HCT116 (cell line): ENCODE results near the gene HEXD. TPM values are rescaled to one million over a fixed set of nuclear protein-coding genes. Genes with fewer than 3 reads are reported as not detected.

Experiments
- ATAC-seq: fragments of 200-7000 bp; cut with Tn5 transposase; 2 replicates; pipeline ENCODE4 v1.9.1; 2020; ENCODE audit warnings: mild to moderate bottlenecking, moderate library complexity
- BruUV-seq: library from RNA; stranded (reverse); fragments of 400-500 nt; replicated peaks from 2 replicates; lab custom pipeline; 2021; lab: Mats Ljungman, UMichigan
- CTCF ChIA-PET: fragments of 300-600 bp; sonication (Branson Sonifier 250); formaldehyde crosslinking; loops from one replicate; lab custom pipeline; 2021; ENCODE audit warnings: antibody characterized with exemption; lab: Charles Lee
- POLR2A ChIA-PET: fragments of 300-600, 350-600 bp; sonication (Branson Sonifier 250); formaldehyde crosslinking; loops from one replicate; lab custom pipeline; 2021; ENCODE audit warnings: antibody characterized with exemption; lab: Charles Lee
- RAD21 ChIA-PET, 2 experiments: fragments of 300-600 bp; sonication (Branson Sonifier 250); formaldehyde crosslinking; loops; one replicate each; lab custom pipeline; 2023; ENCODE audit warnings: low total read pairs in 2 of 2; ENCODE audit not compliant: uncharacterized antibody in 2 of 2, unreplicated experiment in 2 of 2, low non-redundant PET in 1 of 2; lab: Charles Lee
- DNase-seq: peaks from one replicate; pipeline ENCODE4 v3.0.0-alpha.2; 2010; ENCODE audit warnings: low read depth, low spot score
- H2AFZ ChIP-seq: fragments of 200-600 bp; shearing (Covaris generic), sonication (generic); 2 replicates; pipeline ENCODE4 v1.6.1; 2017; ENCODE audit warnings: low read depth, mixed run types, mixed read lengths, antibody characterized with exemption, low read length; ENCODE audit not compliant: poor library complexity, severe bottlenecking
- H3K27ac ChIP-seq: 2 replicates; pipeline ENCODE4 v1.5.1; 2012; ENCODE audit warnings: low read depth, low read length
- H3K27me3 ChIP-seq: fragments of 200-600 bp; sonication (generic); 2 replicates; pipeline ENCODE4 v1.6.1; 2016; ENCODE audit warnings: mixed run types, low read length, mixed read lengths; ENCODE audit not compliant: insufficient read depth
- H3K36me3 ChIP-seq, 2 experiments: fragments of 200-500 bp in 1 of 2; fragments of 200-600 bp in 1 of 2; sonication (Bioruptor generic) in 1 of 2; sonication (generic) in 1 of 2; 2 replicates each; pipeline versions ENCODE4 v1.5.1 to v1.6.1; 2014 to 2016; ENCODE audit warnings: low read length in 2 of 2, inconsistent platforms in 1 of 2, mixed read lengths in 1 of 2, mixed run types in 1 of 2; ENCODE audit not compliant: insufficient read depth in 2 of 2, control insufficient read depth in 1 of 2
- H3K4me1 ChIP-seq, 2 experiments: fragments of 200-600 bp in 1 of 2; sonication (generic) in 1 of 2; 2 replicates each; pipeline versions ENCODE4 v1.5.1 to v1.6.1; 2012 to 2017; ENCODE audit warnings: low read length in 2 of 2, inconsistent platforms in 1 of 2, mild to moderate bottlenecking in 1 of 2, mixed read lengths in 1 of 2, mixed run types in 1 of 2, moderate library complexity in 1 of 2; ENCODE audit not compliant: insufficient read depth in 2 of 2, control insufficient read depth in 1 of 2
- H3K4me2 ChIP-seq: fragments of 200-600 bp; sonication (generic); 2 replicates; pipeline ENCODE4 v1.6.1; 2017; ENCODE audit warnings: mixed run types, low read length, mixed read lengths
- H3K4me3 ChIP-seq, 2 experiments: fragments of 200-600 bp in 1 of 2; sonication (generic) in 1 of 2; replicated peaks in 1 of 2; 2 replicates each; pipeline ENCODE4 v1.5.1; 2011 to 2016; ENCODE audit warnings: low read length in 2 of 2, control low read depth in 1 of 2, low read depth in 1 of 2, mild to moderate bottlenecking in 1 of 2, mixed read lengths in 1 of 2, mixed run types in 1 of 2
- H3K79me2 ChIP-seq: fragments of 200-600 bp; sonication (generic); 2 replicates; pipeline ENCODE4 v1.6.1; 2017; ENCODE audit warnings: mild to moderate bottlenecking, mixed run types, low read length, moderate library complexity, mixed read lengths; ENCODE audit not compliant: insufficient read depth
- H3K9ac ChIP-seq: fragments of 200-600 bp; sonication (generic); 2 replicates; pipeline ENCODE4 v1.6.1; 2016; ENCODE audit warnings: low read length, mixed read lengths
- H3K9me2 ChIP-seq: fragments of 200-600 bp; sonication (generic), shearing (Covaris generic); 2 replicates; pipeline ENCODE4 v1.6.1; 2017; ENCODE audit warnings: mixed run types, mild to moderate bottlenecking, moderate library complexity; ENCODE audit not compliant: insufficient read depth
- H3K9me3 ChIP-seq, 2 experiments: fragments of 200-500 bp in 1 of 2; fragments of 200-600 bp in 1 of 2; sonication (Bioruptor generic) in 1 of 2; sonication (generic) in 1 of 2; 2 replicates each; pipeline ENCODE4 v1.6.1; 2014 to 2017; ENCODE audit warnings: low read length in 2 of 2, mixed read lengths in 2 of 2, inconsistent platforms in 1 of 2, low read depth in 1 of 2, mild to moderate bottlenecking in 1 of 2, mixed run types in 1 of 2, moderate library complexity in 1 of 2; ENCODE audit not compliant: control insufficient read depth in 1 of 2, insufficient read depth in 1 of 2
- H4K20me1 ChIP-seq: fragments of 200-600 bp; sonication (generic), shearing (Covaris generic); 2 replicates; pipeline ENCODE4 v1.6.1; 2017; ENCODE audit warnings: mixed run types, mild to moderate bottlenecking, moderate library complexity; ENCODE audit not compliant: insufficient read depth
- CBX3 ChIP-seq: IDR thresholded peaks from 2 replicates; pipeline ENCODE4 v1.6.1; 2012; ENCODE audit warnings: low read depth
- CEBPB ChIP-seq: IDR thresholded peaks from 2 replicates; pipeline ENCODE4 v1.6.1; 2012; ENCODE audit warnings: low read depth
- EGR1 ChIP-seq: IDR thresholded peaks from 2 replicates; pipeline ENCODE4 v1.6.1; 2012; ENCODE audit warnings: low read depth
- ELF1 ChIP-seq: IDR thresholded peaks from 2 replicates; pipeline ENCODE4 v1.6.1; 2012; ENCODE audit warnings: low read depth, borderline replicate concordance
- EZH2 ChIP-seq: fragments of 200-600 bp; sonication (generic); IDR thresholded peaks from 2 replicates; pipeline ENCODE4 v1.6.1; 2017; ENCODE audit warnings: antibody characterized with exemption, mixed run types
- EZH2phosphoT487 ChIP-seq: fragments of 200-600 bp; IDR thresholded peaks from 2 replicates; pipeline ENCODE4 v1.6.1; 2018; ENCODE audit warnings: antibody characterized with exemption, borderline replicate concordance
- FOSL1 ChIP-seq: IDR thresholded peaks from 2 replicates; pipeline ENCODE4 v1.6.1; 2012; ENCODE audit warnings: low read depth
- JUND ChIP-seq: IDR thresholded peaks from 2 replicates; pipeline ENCODE4 v1.6.1; 2012
- POLR2A ChIP-seq: IDR thresholded peaks from 2 replicates; pipeline ENCODE4 v1.7.0; 2011; ENCODE audit warnings: borderline replicate concordance; ENCODE audit not compliant: insufficient read depth, insufficient read length; ENCODE audit errors: extremely low read depth
- RAD21 ChIP-seq: IDR thresholded peaks from 2 replicates; pipeline ENCODE4 v1.6.1; 2012; ENCODE audit warnings: low read depth, mild to moderate bottlenecking
- SIN3A ChIP-seq: IDR thresholded peaks from 2 replicates; pipeline ENCODE4 v1.6.1; 2012; ENCODE audit warnings: low read depth
- SP1 ChIP-seq: IDR thresholded peaks from 2 replicates; pipeline ENCODE4 v1.6.1; 2012; ENCODE audit warnings: low read depth
- SRF ChIP-seq: IDR thresholded peaks from 2 replicates; pipeline ENCODE4 v1.6.1; 2012; ENCODE audit warnings: low read depth
- TCF7L2 ChIP-seq: IDR thresholded peaks from 2 replicates; pipeline ENCODE4 v1.7.0; 2011; ENCODE audit warnings: borderline replicate concordance, inconsistent platforms; ENCODE audit not compliant: insufficient read depth, insufficient read length; ENCODE audit errors: extremely low read depth
- YY1 ChIP-seq: IDR thresholded peaks from 2 replicates; pipeline ENCODE4 v1.6.1; 2011; ENCODE audit warnings: low read length, low read depth, moderate library complexity, mild to moderate bottlenecking; ENCODE audit not compliant: insufficient replicate concordance; ENCODE audit errors: extremely low read depth
- ZFX ChIP-seq: fragments of 450-650 bp; IDR thresholded peaks from 2 replicates; pipeline ENCODE4 v1.6.1; 2017
- ZNF274 ChIP-seq: fragments of 200-500 bp; sonication (Bioruptor generic); IDR thresholded peaks from 2 replicates; pipeline ENCODE4 v1.6.1; 2014; ENCODE audit warnings: mild to moderate bottlenecking, low read depth, low read length, inconsistent platforms
- intact Hi-C: fragments of 100-400 bp; cut with micrococcal nuclease; formaldehyde crosslinking; loops from 2 replicates; pipeline ENCODE4 v1.10.0; 2022
- total RNA-seq: library from RNA; stranded (reverse); gene quantifications from one replicate; pipeline ENCODE4 v1.2.1, GENCODE V29; 2021; ENCODE audit not compliant: unreplicated experiment
- TF ChIP-seq, protein P1 (sequence below): IDR thresholded peaks from 2 replicates; pipeline ENCODE4 v1.6.1; 2011; ENCODE audit warnings: mild to moderate bottlenecking, low read length, moderate library complexity; ENCODE audit not compliant: insufficient replicate concordance; ENCODE audit errors: extremely low read depth
- TF ChIP-seq, protein P2 (sequence below): IDR thresholded peaks from 2 replicates; pipeline ENCODE4 v1.6.1; 2012

Gene HEXD
- total RNA-seq, 1 experiment from 2014 or later = 45.2 TPM

DNA sequence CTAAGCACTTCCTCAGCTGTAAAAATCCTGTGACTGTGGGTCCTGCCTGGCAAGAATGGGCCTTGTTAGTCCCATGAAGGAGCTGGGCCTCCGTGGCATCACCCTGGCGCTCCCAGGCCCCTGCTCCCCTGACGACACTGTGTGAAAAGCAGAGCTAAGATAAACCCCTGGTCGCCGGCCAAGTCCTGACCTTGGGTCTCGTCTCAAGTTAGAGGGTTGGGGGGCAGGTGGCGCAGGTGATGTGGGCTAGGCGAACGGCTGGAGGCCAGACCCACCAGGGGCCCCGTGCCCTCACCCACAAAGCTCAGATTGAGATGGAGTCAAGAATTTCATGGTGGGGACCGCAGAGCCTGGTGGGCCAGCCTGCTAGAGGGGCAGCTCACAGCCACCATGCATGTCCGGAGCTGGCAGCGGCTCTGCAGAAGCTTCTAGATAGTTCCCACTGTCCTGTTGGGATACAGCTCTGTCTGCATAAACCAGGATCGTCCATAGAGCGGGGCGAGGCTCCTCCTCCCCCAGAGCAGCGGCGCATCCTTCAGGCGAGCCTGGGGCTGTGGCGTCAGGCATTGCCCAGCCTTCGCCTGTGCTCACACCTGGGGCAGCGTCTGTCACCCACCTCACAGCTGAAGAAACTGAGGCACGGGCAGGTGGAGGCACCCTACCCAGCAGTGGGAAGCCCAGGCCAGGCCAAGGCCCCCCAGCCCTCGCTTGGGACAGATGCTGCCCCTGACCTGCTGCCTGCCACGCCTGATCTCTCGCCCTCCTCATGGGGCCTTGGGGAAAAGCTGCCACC, 20.4 kb downstream of the HEXD start:
- Histone ChIP-seq H3K4me2 (no peak overlapping the region), H3K36me3 (0 out of 4 replicates have a peak, but pooled peaks cover 2 to 11% of the 10 kb centered on the region in 2 experiments), H4K20me1 (no peaks in the 10 kb centered on the region), H3K27me3 (no peaks in the 10 kb centered on the region), H3K9me3 (no peaks in the 10 kb centered on the region), H3K4me1 (no peaks in the 10 kb centered on the region), H3K9me2 (no peaks in the 10 kb centered on the region), H3K27ac (no peak overlapping the region), H3K4me3 (no peak overlapping the region), H3K79me2 (no peaks in the 10 kb centered on the region), H2AFZ (no peak overlapping the region), H3K9ac (no peak overlapping the region)
- no TSS peak for BruUV-seq
- RAD21 ChIA-PET = no interaction called here
- TF ChIP-seq SP1 (no peak), SIN3A (no peak), ELF1 (no peak), EZH2phosphoT487 (no peak), EGR1 (no peak), RAD21 (no peak), SRF (no peak), TCF7L2 (no peak), YY1 (no peak), JUND (no peak), ZNF274 (no peak), CBX3 (no peak), EZH2 (no peak), FOSL1 (no peak), POLR2A (no peak), ZFX (no peak), CEBPB (no peak)
- TF ChIP-seq, protein P1, sequence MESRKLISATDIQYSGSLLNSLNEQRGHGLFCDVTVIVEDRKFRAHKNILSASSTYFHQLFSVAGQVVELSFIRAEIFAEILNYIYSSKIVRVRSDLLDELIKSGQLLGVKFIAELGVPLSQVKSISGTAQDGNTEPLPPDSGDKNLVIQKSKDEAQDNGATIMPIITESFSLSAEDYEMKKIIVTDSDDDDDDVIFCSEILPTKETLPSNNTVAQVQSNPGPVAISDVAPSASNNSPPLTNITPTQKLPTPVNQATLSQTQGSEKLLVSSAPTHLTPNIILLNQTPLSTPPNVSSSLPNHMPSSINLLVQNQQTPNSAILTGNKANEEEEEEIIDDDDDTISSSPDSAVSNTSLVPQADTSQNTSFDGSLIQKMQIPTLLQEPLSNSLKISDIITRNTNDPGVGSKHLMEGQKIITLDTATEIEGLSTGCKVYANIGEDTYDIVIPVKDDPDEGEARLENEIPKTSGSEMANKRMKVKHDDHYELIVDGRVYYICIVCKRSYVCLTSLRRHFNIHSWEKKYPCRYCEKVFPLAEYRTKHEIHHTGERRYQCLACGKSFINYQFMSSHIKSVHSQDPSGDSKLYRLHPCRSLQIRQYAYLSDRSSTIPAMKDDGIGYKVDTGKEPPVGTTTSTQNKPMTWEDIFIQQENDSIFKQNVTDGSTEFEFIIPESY = no peak
- TF ChIP-seq, protein P2, sequence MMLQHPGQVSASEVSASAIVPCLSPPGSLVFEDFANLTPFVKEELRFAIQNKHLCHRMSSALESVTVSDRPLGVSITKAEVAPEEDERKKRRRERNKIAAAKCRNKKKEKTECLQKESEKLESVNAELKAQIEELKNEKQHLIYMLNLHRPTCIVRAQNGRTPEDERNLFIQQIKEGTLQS = no peak
- POLR2A ChIA-PET = no interaction called here
- ATAC-seq (no peak), DNase-seq (no peak)
- intact Hi-C loops = no loop called here
- CTCF ChIA-PET = interaction anchor here (0.6 kb wide), 1 partner anchor 115 kb away, joined by 3 read pairs; no protein-coding TSS in a partner anchor
